A673 (cell line): ENCODE data around the gene UTP4. TPM values are rescaled to one million over a fixed set of nuclear protein-coding genes. Genes with fewer than 3 reads are reported as not detected.
"Not testable (repeated sequence)": the region's sequence is repeated elsewhere in the genome, so short reads cannot be mapped to it uniquely, and the experiment has no call there.

Source experiments
- BruUV-seq: library from RNA; stranded (reverse); fragments of 400-500 nt; replicated peaks from 2 replicates; lab custom pipeline; 2021; lab: Mats Ljungman, UMichigan
- CTCF ChIA-PET: fragments of 300-600 bp; sonication (Branson Sonifier 250); formaldehyde crosslinking; loops from one replicate; lab custom pipeline; 2022; ENCODE audit warnings: antibody characterized with exemption; lab: Charles Lee
- POLR2A ChIA-PET: fragments of 300-600 bp; sonication (Branson Sonifier 250); formaldehyde crosslinking; loops from one replicate; lab custom pipeline; 2022; ENCODE audit warnings: antibody characterized with exemption; ENCODE audit not compliant: low non-redundant PET; lab: Charles Lee
- DNase-seq: peaks from one replicate; pipeline ENCODE4 v3.0.0-alpha.2; 2015; ENCODE audit warnings: low spot score
- H3K27ac ChIP-seq: fragments of 200-600 bp; sonication (generic); 2 replicates; pipeline ENCODE4 v1.5.1; 2016; ENCODE audit warnings: mixed run types, low read depth, mild to moderate bottlenecking, mixed read lengths, antibody characterized with exemption, low read length; ENCODE audit not compliant: poor library complexity, severe bottlenecking
- H3K27me3 ChIP-seq: fragments of 200-600 bp; sonication (generic); replicated peaks from 2 replicates; pipeline ENCODE4 v1.6.1; 2017; ENCODE audit warnings: mixed run types, low read depth, mild to moderate bottlenecking, mixed read lengths, antibody characterized with exemption, low read length; ENCODE audit not compliant: insufficient read depth, poor library complexity
- H3K36me3 ChIP-seq: fragments of 200-600 bp; sonication (generic); 2 replicates; pipeline ENCODE4 v1.6.1; 2016; ENCODE audit warnings: mixed run types, mild to moderate bottlenecking, mixed read lengths, antibody characterized with exemption, low read length; ENCODE audit not compliant: insufficient read depth, poor library complexity, severe bottlenecking
- H3K4me1 ChIP-seq: fragments of 200-600 bp; sonication (generic); 2 replicates; pipeline ENCODE4 v1.6.1; 2017; ENCODE audit warnings: mixed run types, mild to moderate bottlenecking, mixed read lengths, antibody characterized with exemption, low read length; ENCODE audit not compliant: insufficient read depth, poor library complexity, severe bottlenecking
- H3K4me3 ChIP-seq: fragments of 200-600 bp; sonication (generic); 2 replicates; pipeline ENCODE4 v1.5.1; 2016; ENCODE audit warnings: low read depth, mixed run types, mild to moderate bottlenecking, mixed read lengths, low read length; ENCODE audit not compliant: poor library complexity, severe bottlenecking
- H3K9me3 ChIP-seq: fragments of 200-600 bp; sonication (generic); 2 replicates; pipeline ENCODE4 v1.6.1; 2016; ENCODE audit warnings: mixed run types, low read depth, mild to moderate bottlenecking, mixed read lengths, antibody characterized with exemption, low read length; ENCODE audit not compliant: poor library complexity, severe bottlenecking
- CTCF ChIP-seq: fragments of 300-800, 200-600 bp; sonication (generic); conservative IDR thresholded peaks from 2 replicates; pipeline ENCODE4 v1.5.1; 2017; ENCODE audit warnings: low read depth, mild to moderate bottlenecking, antibody characterized with exemption, low read length, moderate library complexity, mixed read lengths
- EZH2 ChIP-seq: fragments of 200-600 bp; sonication (generic); IDR thresholded peaks from 2 replicates; pipeline ENCODE4 v1.6.1; 2017; ENCODE audit warnings: borderline replicate concordance, low read depth, mild to moderate bottlenecking, mixed read lengths, antibody characterized with exemption, low read length; ENCODE audit not compliant: poor library complexity, severe bottlenecking
- intact Hi-C: fragments of 100-400 bp; cut with micrococcal nuclease; formaldehyde crosslinking; loops from one replicate; pipeline ENCODE4 v1.10.0; 2022; ENCODE audit not compliant: unreplicated experiment
- total RNA-seq: library from RNA; stranded (reverse); gene quantifications from 2 replicates; pipeline ENCODE4 v1.2.3, GENCODE V29; 2021

UTP4 gene
- total RNA-seq, 1 experiment from 2014 or later = 146 TPM

- ChIA-PET CTCF (no interaction called here), POLR2A (no interaction called here)
- peaks cover 73% of the 10 kb centered on the region for H3K36me3 ChIP-seq
- no peaks in the 10 kb centered on the region for H3K27me3 ChIP-seq
- DNase-seq = no peak
- H3K4me1 ChIP-seq = no peaks in the 10 kb centered on the region
- TF ChIP-seq EZH2 = no peak
- TF ChIP-seq CTCF = no peak
- intact Hi-C loops = no loop called here
- H3K27ac ChIP-seq = no peak overlapping the region
- no TSS peak for BruUV-seq
- H3K4me3 ChIP-seq = no peak overlapping the region
- no peaks in the 10 kb centered on the region for H3K9me3 ChIP-seq
Observed at GRCh38 chr16:69138608-69139007, 6.2 kb downstream of the UTP4 start.

GRCh38 chr16:69139464-69139863 lies 7.0 kb downstream of the UTP4 start:
- H3K27me3 ChIP-seq, CTCF ChIA-PET, H3K27ac ChIP-seq, H3K4me3 ChIP-seq, POLR2A ChIA-PET, DNase-seq, intact Hi-C loops, H3K4me1 ChIP-seq, H3K9me3 ChIP-seq, BruUV-seq: not testable (repeated sequence)
- peaks cover 79% of the 10 kb centered on the region for H3K36me3 ChIP-seq

- H3K36me3 ChIP-seq = peaks cover 88% of the 10 kb centered on the region
- no peak overlapping the region for H3K4me3 ChIP-seq
- intact Hi-C loops = no loop called here
- H3K27me3 ChIP-seq = no peaks in the 10 kb centered on the region
- BruUV-seq = no TSS peak
- DNase-seq = no peak
- ChIA-PET POLR2A (interaction anchor here (0.6 kb wide), 1 partner anchor 41 kb away, joined by 5 read pairs; no protein-coding TSS in a partner anchor), CTCF (interaction anchor here (0.6 kb wide), 1 partner anchor 25 kb away, joined by 4 read pairs; no protein-coding TSS in a partner anchor)
- no peaks in the 10 kb centered on the region for H3K9me3 ChIP-seq
- H3K27ac ChIP-seq = no peak overlapping the region
- TF ChIP-seq CTCF (no peak), EZH2 (no peak)
- no peaks in the 10 kb centered on the region for H3K4me1 ChIP-seq
Observed at GRCh38 chr16:69141014-69141413, 8.6 kb downstream of the UTP4 start.

GRCh38 chr16:69141936-69142335 lies 9.5 kb downstream of the UTP4 start:
- no peak overlapping the region for H3K4me3 ChIP-seq
- TF ChIP-seq CTCF = no peak
- no peak for TF ChIP-seq EZH2
- H3K4me1 ChIP-seq = no peaks in the 10 kb centered on the region
- BruUV-seq = no TSS peak
- H3K27ac ChIP-seq = no peak overlapping the region
- no peaks in the 10 kb centered on the region for H3K27me3 ChIP-seq
- peaks cover 81% of the 10 kb centered on the region for H3K36me3 ChIP-seq
- ChIA-PET POLR2A (interaction anchor here (0.6 kb wide), 1 partner anchor 17 kb away, joined by 3 read pairs; no protein-coding TSS in a partner anchor), CTCF (no interaction called here)
- H3K9me3 ChIP-seq = no peaks in the 10 kb centered on the region
- intact Hi-C loops = no loop called here
- DNase-seq = no peak
